Left ventricle myocardium superior (tissue), 1 donor: ENCODE data around the gene IL2RA. TPM values are rescaled to one million over a fixed set of nuclear protein-coding genes. Genes with fewer than 3 reads are reported as not detected.

Experiments
- ATAC-seq: fragments of 200-7000 bp; cut with Tn5 transposase; one replicate; pipeline ENCODE4 v1.9.1; 2020; ENCODE audit warnings: mild to moderate bottlenecking, moderate library complexity
- DNase-seq: peaks from one replicate; pipeline ENCODE4 v3.0.0-alpha.2; 2020
- intact Hi-C: fragments of 100-400 bp; cut with micrococcal nuclease; formaldehyde crosslinking; loops from one replicate; pipeline ENCODE4 v1.11.0; 2022
- total RNA-seq: library from RNA; stranded (reverse); fragmentation: NEBNext Ultra II Directional; extraction: Animal tissue kit (Norgen Biotek cat#: 25700); gene quantifications from one replicate; pipeline ENCODE4 v1.2.1, GENCODE V29; 2021
- donor health status: DM: no; HTN: yes; CAD: no; lungs with severe emphysema.

Gene IL2RA
- total RNA-seq, 1 donor from 2014 or later, result 1.5 TPM

- DNase-seq (no peak), ATAC-seq (no peak)
- intact Hi-C loops, result no loop called here
Observed at GRCh38 chr10:6023661-6024333, 38.4 kb downstream of the IL2RA start.

- intact Hi-C loops, result no loop called here
- ATAC-seq (peak; percentile 30), DNase-seq (no peak)
Observed at GRCh38 chr10:6022660-6023059, 39.5 kb downstream of the IL2RA start.

GRCh38 chr10:6020826-6021225 lies 41.3 kb downstream of the IL2RA start:
- ATAC-seq (peak; percentile 44), DNase-seq (no peak)
- intact Hi-C loops, result no loop called here

GRCh38 chr10:6019796-6020195 lies 42.4 kb downstream of the IL2RA start:
- no peak for DNase-seq
- no peak for ATAC-seq
- intact Hi-C loops, result loop anchor here (10.0 kb wide), 1 partner anchor 385 kb away; no protein-coding TSS in a partner anchor

- no peak for DNase-seq
- intact Hi-C loops, result loop anchor here (10.0 kb wide), 1 partner anchor 386 kb away; no protein-coding TSS in a partner anchor
- no peak for ATAC-seq
Observed at GRCh38 chr10:6019010-6019782, 43.0 kb downstream of the IL2RA start.

GRCh38 chr10:6018422-6018821 lies 43.7 kb downstream of the IL2RA start:
- peak; percentile 78 for ATAC-seq
- peak; percentile 65 for DNase-seq
- intact Hi-C loops, result loop anchor here (10.0 kb wide), 1 partner anchor 386 kb away; no protein-coding TSS in a partner anchor

GRCh38 chr10:6017781-6018354 lies 44.3 kb downstream of the IL2RA start:
- peak; percentile 23 for ATAC-seq
- intact Hi-C loops, result loop anchor here (10.0 kb wide), 1 partner anchor 387 kb away; no protein-coding TSS in a partner anchor

GRCh38 chr10:6014241-6014761 lies 47.9 kb downstream of the IL2RA start:
- intact Hi-C loops, result loop anchor here (5.0 to 10.0 kb wide), 2 partner anchors 78 to 390 kb away; no protein-coding TSS in a partner anchor
- DNase-seq (no peak), ATAC-seq (peak; percentile 56)

More at GRCh38 chr10:6017781-6018354, 44.3 kb downstream of the IL2RA start:
- no peak for DNase-seq

- no peak for DNase-seq
- ATAC-seq, result no peak
- intact Hi-C loops, result loop anchor here (5.0 to 10.0 kb wide), 2 partner anchors 79 to 391 kb away; no protein-coding TSS in a partner anchor
Observed at GRCh38 chr10:6013413-6014192, 48.6 kb downstream of the IL2RA start.

GRCh38 chr10:6012121-6012905 lies 49.9 kb downstream of the IL2RA start:
- ATAC-seq, result no peak
- DNase-seq, result no peak
- intact Hi-C loops, result loop anchor here (5.0 to 10.0 kb wide), 2 partner anchors 80 to 392 kb away; no protein-coding TSS in a partner anchor

- ATAC-seq, result no peak
- DNase-seq, result no peak
- intact Hi-C loops, result loop anchor here (5.0 to 10.0 kb wide), 2 partner anchors 81 to 393 kb away; no protein-coding TSS in a partner anchor
Observed at GRCh38 chr10:6011558-6011957, 50.6 kb downstream of the IL2RA start.

GRCh38 chr10:6010569-6010968 lies 51.6 kb downstream of the IL2RA start:
- no peak for ATAC-seq
- intact Hi-C loops, result loop anchor here (5.0 to 10.0 kb wide), 2 partner anchors 82 to 394 kb away; no protein-coding TSS in a partner anchor
- no peak for DNase-seq

- intact Hi-C loops, result loop anchor here (5.0 to 10.0 kb wide), 2 partner anchors 82 to 395 kb away; no protein-coding TSS in a partner anchor
- DNase-seq (no peak), ATAC-seq (no peak)
Observed at GRCh38 chr10:6009961-6010360, 52.2 kb downstream of the IL2RA start.

GRCh38 chr10:6009150-6009549 lies 53.0 kb downstream of the IL2RA start:
- DNase-seq, result no peak
- peak; percentile 77 for ATAC-seq
- intact Hi-C loops, result no loop called here

GRCh38 chr10:6008497-6009142 lies 53.5 kb downstream of the IL2RA start:
- DNase-seq, result no peak
- ATAC-seq, result peak; percentile 55
- intact Hi-C loops, result no loop called here

- ATAC-seq (no peak), DNase-seq (no peak)
- intact Hi-C loops, result no loop called here
Observed at GRCh38 chr10:6006991-6007390, 55.2 kb downstream of the IL2RA start.

GRCh38 chr10:6006546-6006945 lies 55.6 kb downstream of the IL2RA start:
- ATAC-seq, result no peak

More at GRCh38 chr10:6006546-6006945, 55.6 kb downstream of the IL2RA start:
- intact Hi-C loops, result no loop called here
- DNase-seq, result no peak
